Heart left ventricle (tissue), 13 donors: ENCODE data around the gene RAPGEFL1.
"Not testable (repeated sequence)": the region's sequence is repeated elsewhere in the genome, so short reads cannot be mapped to it uniquely, and the experiment has no call there.

Source experiments
- CTCF ChIP-seq, 12 donors: fragments of 200-600 bp; sonication (generic) in 4 of 12; IDR thresholded peaks; one replicate each; pipeline versions ENCODE4 v1.5.0 to v1.8.0; 2018 to 2022; ENCODE audit warnings: antibody characterized with exemption in 12 of 12, mild to moderate bottlenecking in 5 of 12
- POLR2A ChIP-seq, 2 donors: fragments of 450-650 bp; IDR thresholded peaks; one replicate each; pipeline ENCODE4 v1.6.1; 2017; ENCODE audit warnings: antibody characterized with exemption in 2 of 2, mild to moderate bottlenecking in 2 of 2, moderate library complexity in 2 of 2
- donor health status: ischemic (EF 13 %, LVEDD 7.1; RV severe dilation, severe dysfunction).
- donor health status: DM: no; HTN: yes; CAD: no.
- donor health status: DM: no; HTN: no; CAD: no.
- donor health status: ischemic (EF 25% LVEDD 6.9; RV normal size, moderate dysfunction).
- donor health status: ischemic (EF 25% LVEDD 5.7; RV mildly dilated, moderate dysfunction).
- donor health status: ischemic (EF 35%, LVEDD 5.7; RV mildly dilated, moderate dysfunction).
- donor health status: nonischemic (EF 11% LVEDD 7.7; RV severe dilation, severe dysfunction).
- donor health status: DM: yes; HTN: yes; CAD: no.
- donor health status: PGD.
- donor health status: ischemic (EF 29% LVEDD 5.4; RV normal size, mild dysfunction).
- donor health status: nonischemic (EF 23%, LVEDD 6.1; RV moderate dilation, normal function).

- not testable (repeated sequence) for TF ChIP-seq CTCF, POLR2A (IDR thresholded peaks at IDR 0.05)
These were observed 28.9 kb downstream of the RAPGEFL1 start for GRCh38 chr17:40206193-40206592.
